H1 (cell line): ENCODE results near the gene HLA-DMB. TPM values are rescaled to one million over a fixed set of nuclear protein-coding genes. Genes with fewer than 3 reads are reported as not detected.
A peak's percentile ranks its signal among the peaks of the same experiment; 100 is the strongest.

Experiments used
- CTCF ChIA-PET: fragments of 300-600 bp; sonication (Branson Sonifier 250); formaldehyde crosslinking; loops from one replicate; lab custom pipeline; 2021; ENCODE audit not compliant: partially characterized antibody; lab: Charles Lee
- POLR2A ChIA-PET: fragments of 300-600 bp; sonication (Branson Sonifier 250); formaldehyde crosslinking; loops from one replicate; lab custom pipeline; 2021; ENCODE audit warnings: inconsistent platforms; ENCODE audit not compliant: partially characterized antibody; lab: Charles Lee
- DNase-seq, 2 experiments: peaks; one replicate each; pipeline versions ENCODE4 v3.0.0 to v3.0.0-alpha.2; 2010 to 2022; ENCODE audit warnings: low spot score in 2 of 2, low read depth in 1 of 2, mixed read lengths in 1 of 2
- FAIRE-seq: peaks from 2 replicates; lab custom pipeline; 2011; peaks lifted over from hg19 to GRCh38; lab: Jason Lieb, UNC
- H2AFZ ChIP-seq: 2 replicates; pipeline ENCODE4 v1.8.1; 2012; ENCODE audit warnings: low read length, inconsistent platforms
- H2AK5ac ChIP-seq: 2 replicates; pipeline ENCODE4 v1.6.1; 2013; ENCODE audit warnings: low read depth, low read length
- H2BK120ac ChIP-seq: replicated peaks from 2 replicates; pipeline ENCODE3; 2013; ENCODE audit warnings: low read depth, low read length, inconsistent platforms
- H2BK12ac ChIP-seq: 2 replicates; pipeline ENCODE4 v1.6.1; 2013; ENCODE audit warnings: low read depth, low read length
- H2BK15ac ChIP-seq: 2 replicates; pipeline ENCODE4 v1.6.1; 2013; ENCODE audit warnings: low read length
- H2BK20ac ChIP-seq: 2 replicates; pipeline ENCODE4 v1.6.1; 2013; ENCODE audit warnings: low read length
- H2BK5ac ChIP-seq: 2 replicates; pipeline ENCODE4 v1.6.1; 2013; ENCODE audit warnings: low read depth, low read length
- H3K14ac ChIP-seq: 2 replicates; pipeline ENCODE4 v1.6.1; 2013; ENCODE audit warnings: inconsistent platforms; ENCODE audit not compliant: insufficient read length
- H3K18ac ChIP-seq: 2 replicates; pipeline ENCODE4 v1.6.1; 2013; ENCODE audit warnings: low read length; ENCODE audit errors: extremely low read depth
- H3K23ac ChIP-seq: 2 replicates; pipeline ENCODE4 v1.6.1; 2013; ENCODE audit warnings: inconsistent platforms; ENCODE audit not compliant: insufficient read length
- H3K23me2 ChIP-seq: 2 replicates; pipeline ENCODE4 v1.6.1; 2013; ENCODE audit warnings: low read depth, low read length
- H3K27ac ChIP-seq: 2 replicates; pipeline ENCODE4 v1.6.1; 2011; ENCODE audit warnings: low read depth, low read length, inconsistent platforms
- H3K27me3 ChIP-seq, 4 experiments: replicated peaks in 1 of 4; 1 replicate in 1 of 4; 2 replicates in 3 of 4; pipeline versions ENCODE4 v1.6.1 to v1.8.1; 2011 to 2013; ENCODE audit warnings: low read length in 3 of 4, mild to moderate bottlenecking in 3 of 4, inconsistent platforms in 2 of 4, mixed read lengths in 2 of 4, moderate library complexity in 1 of 4; ENCODE audit not compliant: control insufficient read depth in 3 of 4, insufficient read depth in 3 of 4; ENCODE audit errors: extremely low read depth in 1 of 4
- H3K36me3 ChIP-seq, 4 experiments: 2 replicates each; pipeline versions ENCODE4 v1.6.1 to v1.8.1; 2011 to 2013; ENCODE audit warnings: mild to moderate bottlenecking in 4 of 4, low read length in 3 of 4, moderate library complexity in 2 of 4, control low read depth in 1 of 4, inconsistent platforms in 1 of 4; ENCODE audit not compliant: insufficient read depth in 4 of 4, control insufficient read depth in 2 of 4
- H3K4ac ChIP-seq: replicated peaks from 2 replicates; pipeline ENCODE3; 2013; ENCODE audit warnings: low read length, low read depth, mixed read lengths, inconsistent platforms; ENCODE audit not compliant: insufficient read length
- H3K4me1 ChIP-seq, 4 experiments: replicated peaks in 1 of 4; 1 replicate in 1 of 4; 2 replicates in 3 of 4; pipeline versions ENCODE4 v1.6.1 to v1.8.1; 2011 to 2013; ENCODE audit warnings: low read length in 3 of 4, inconsistent platforms in 2 of 4, mixed read lengths in 1 of 4; ENCODE audit not compliant: insufficient read depth in 4 of 4, control insufficient read depth in 3 of 4
- H3K4me2 ChIP-seq, 2 experiments: 2 replicates each; pipeline versions ENCODE4 v1.6.1 to v1.8.1; 2011 to 2013; ENCODE audit warnings: low read depth in 2 of 2, low read length in 2 of 2, control low read depth in 1 of 2, inconsistent platforms in 1 of 2, mild to moderate bottlenecking in 1 of 2; ENCODE audit not compliant: insufficient read depth in 1 of 2
- H3K4me3 ChIP-seq, 4 experiments: fragments of 200-600, 300-600 bp in 1 of 4; sonication (generic), shearing (Covaris generic), sonication (Bioruptor Twin) in 1 of 4; 2 replicates each; pipeline versions ENCODE4 v1.5.1 to v1.8.1; 2011 to 2016; ENCODE audit warnings: low read length in 4 of 4, low read depth in 3 of 4, control low read depth in 2 of 4, inconsistent platforms in 2 of 4, mild to moderate bottlenecking in 2 of 4, mixed read lengths in 1 of 4, moderate library complexity in 1 of 4; ENCODE audit not compliant: insufficient read depth in 2 of 4; ENCODE audit errors: extremely low read depth in 1 of 4
- H3K56ac ChIP-seq: replicated peaks from 2 replicates; pipeline ENCODE3; 2013; ENCODE audit warnings: low read depth, mild to moderate bottlenecking, mixed read lengths, low read length, inconsistent platforms; ENCODE audit not compliant: insufficient read length
- H3K79me1 ChIP-seq: 2 replicates; pipeline ENCODE4 v1.6.1; 2013; ENCODE audit warnings: low read depth, low read length, control low read depth
- H3K79me2 ChIP-seq, 2 experiments: 2 replicates each; pipeline versions ENCODE4 v1.6.1 to v1.8.1; 2012 to 2013; ENCODE audit warnings: low read length in 2 of 2, mild to moderate bottlenecking in 2 of 2, inconsistent platforms in 1 of 2; ENCODE audit not compliant: insufficient read depth in 2 of 2, control insufficient read depth in 1 of 2
- H3K9ac ChIP-seq, 4 experiments: replicated peaks in 1 of 4; 1 replicate in 1 of 4; 2 replicates in 3 of 4; pipeline versions ENCODE4 v1.6.1 to v1.8.1; 2011 to 2013; ENCODE audit warnings: low read depth in 3 of 4, low read length in 3 of 4, control low read depth in 2 of 4, mild to moderate bottlenecking in 2 of 4, moderate library complexity in 2 of 4, inconsistent platforms in 1 of 4; ENCODE audit errors: extremely low read depth in 1 of 4
- H3K9me3 ChIP-seq, 2 experiments: 2 replicates each; pipeline versions ENCODE4 v1.6.1 to v1.8.1; 2012 to 2013; ENCODE audit warnings: mild to moderate bottlenecking in 2 of 2, moderate library complexity in 2 of 2, control low read depth in 1 of 2, inconsistent platforms in 1 of 2, low read depth in 1 of 2, low read length in 1 of 2, mixed read lengths in 1 of 2; ENCODE audit not compliant: insufficient read depth in 2 of 2
- H4K20me1 ChIP-seq, 2 experiments: replicated peaks in 1 of 2; 2 replicates each; pipeline versions ENCODE3 to v1.8.1; 2011 to 2013; ENCODE audit warnings: inconsistent platforms in 2 of 2, low read length in 2 of 2, mild to moderate bottlenecking in 1 of 2; ENCODE audit not compliant: insufficient read depth in 2 of 2, control insufficient read depth in 1 of 2
- H4K5ac ChIP-seq: 2 replicates; pipeline ENCODE4 v1.6.1; 2013; ENCODE audit warnings: low read length, low read depth, mixed read lengths, inconsistent platforms; ENCODE audit not compliant: insufficient read length
- H4K8ac ChIP-seq: 2 replicates; pipeline ENCODE4 v1.8.0; 2013; ENCODE audit warnings: mild to moderate bottlenecking, moderate library complexity, low read length, inconsistent platforms; ENCODE audit not compliant: insufficient read depth; ENCODE audit errors: extremely low read depth
- H4K91ac ChIP-seq: replicated peaks from 2 replicates; pipeline ENCODE3; 2013; ENCODE audit warnings: low read length, mixed read lengths, inconsistent platforms; ENCODE audit not compliant: insufficient read length
- CEBPB ChIP-seq: IDR thresholded peaks from 2 replicates; pipeline ENCODE4 v1.6.1; 2012; ENCODE audit warnings: low read depth, low read length
- EP300 ChIP-seq, 2 experiments: IDR thresholded peaks; 1 replicate in 1 of 2; 2 replicates in 1 of 2; pipeline ENCODE4 v1.6.1; 2011 to 2012; ENCODE audit warnings: low read depth in 2 of 2, low read length in 2 of 2, mild to moderate bottlenecking in 2 of 2, borderline replicate concordance in 1 of 2, inconsistent platforms in 1 of 2, moderate library complexity in 1 of 2
- POLR2AphosphoS5 ChIP-seq: IDR thresholded peaks from 2 replicates; pipeline ENCODE4 v1.6.1; 2011; ENCODE audit warnings: low read depth, low read length
- POU5F1 ChIP-seq: IDR thresholded peaks from 2 replicates; pipeline ENCODE4 v1.6.1; 2011; ENCODE audit warnings: low read depth, mild to moderate bottlenecking, low read length, moderate library complexity
- SAP30 ChIP-seq: fragments of 300-600 bp; sonication (generic); IDR thresholded peaks from 2 replicates; pipeline ENCODE4 v1.7.1; 2012; ENCODE audit warnings: low read length, moderate library complexity, mild to moderate bottlenecking, inconsistent platforms; ENCODE audit not compliant: insufficient read depth, insufficient replicate concordance
- SP1 ChIP-seq: IDR thresholded peaks from 2 replicates; pipeline ENCODE4 v1.6.1; 2011; ENCODE audit warnings: low read depth, low read length
- TBP ChIP-seq: IDR thresholded peaks from 2 replicates; pipeline ENCODE4 v1.6.1; 2011; ENCODE audit warnings: low read depth, low read length, improper control_type of control experiment
- USF2 ChIP-seq: IDR thresholded peaks from 2 replicates; pipeline ENCODE4 v1.6.1; 2011; ENCODE audit warnings: low read length, improper control_type of control experiment
- YY1 ChIP-seq: IDR thresholded peaks from 2 replicates; pipeline ENCODE4 v1.6.1; 2011; ENCODE audit warnings: low read depth, mild to moderate bottlenecking, low read length
- WGBS, 2 experiments: shearing (Covaris generic) in 1 of 2; methylation state at CpG; one replicate each; pipeline versions ENCODE4 v1.1.6 to v1.1.7; 2013 to 2015; ENCODE audit warnings: low lambda C conversion rate in 2 of 2, mixed read lengths in 2 of 2, inconsistent platforms in 1 of 2, low coverage in 1 of 2, missing lambda C conversion rate in 1 of 2; ENCODE audit not compliant: insufficient replicate concordance in 2 of 2, insufficient coverage in 1 of 2, insufficient read length in 1 of 2; ENCODE audit errors: extremely low coverage in 1 of 2, missing lambda C conversion rate in 1 of 2; 5-methylcytosine and 5-hydroxymethylcytosine counted together
- polyA plus RNA-seq, 7 experiments: library from polyadenylated mRNA; depleted of rRNA in 3 of 7; stranded (reverse) in 5 of 7; unstranded in 2 of 7; fragments of >200 nt in 5 of 7; fragments of 200-250 nt in 2 of 7; gene quantifications; 1 replicate in 5 of 7; 2 replicates in 1 of 7; 4 replicates in 1 of 7; pipeline versions ENCODE4 v1.2.1 to v1.2.3, GENCODE V29; 2011 to 2013; ENCODE audit warnings: missing spikeins in 2 of 7, mixed read lengths in 2 of 7
- total RNA-seq: library from RNA; stranded (reverse); fragmentation: NEBNext Ultra II Directional; extraction: Animal tissue kit (Norgen Biotek cat#: 25700); gene quantifications from 2 replicates; pipeline ENCODE4 v1.2.1, GENCODE V29; 2021

The HLA-DMB gene
- total and polyA plus RNA-seq, 2 of the 8 experiments (the other 6 are each of a cell fraction or from before 2014, with no cell fraction given) = 2.7 to 4.7 TPM

- peak overlapping the region; percentile 99 for H4K5ac ChIP-seq
- H3K14ac ChIP-seq = peak overlapping the region; percentile 70
- H3K79me2 ChIP-seq = peaks cover 35 to 78% of the 10 kb centered on the region in 2 experiments
- peak overlapping the region; percentile 29; the same call in 1 of the 2 replicates for H2BK15ac ChIP-seq
- H2BK5ac ChIP-seq = peak overlapping the region; percentile 100
- H4K20me1 ChIP-seq = peaks cover 29 to 33% of the 10 kb centered on the region in 2 experiments
- H4K91ac ChIP-seq = peak overlapping the region; percentile 98
- H3K18ac ChIP-seq = peak overlapping the region; percentile 97
- peaks cover 22% of the 10 kb centered on the region for H3K23me2 ChIP-seq
- H3K27ac ChIP-seq = peak overlapping the region; percentile 99
- H3K36me3 ChIP-seq = peaks cover 15 to 36% (median 24%) of the 10 kb centered on the region in 4 experiments
- no peaks in the 10 kb centered on the region for H3K27me3 ChIP-seq
- H3K56ac ChIP-seq = peak overlapping the region; percentile 98
- peak overlapping the region; percentile 99 for H3K4ac ChIP-seq
- no peak for FAIRE-seq
- peaks cover 0 to 14% (median 7%) of the 10 kb centered on the region in 4 experiments; a peak in 5 of 7 replicates for H3K4me1 ChIP-seq
- H2BK12ac ChIP-seq = peak overlapping the region; percentile 96; the same call in 1 of the 2 replicates
- H2AK5ac ChIP-seq = peak overlapping the region; percentile 99
- ChIA-PET CTCF (interaction anchor here (0.9 to 14.6 kb wide), 7 partner anchors 12 to 778 kb away, joined by 3 to 110 read pairs (median 5); partner anchors contain the start of genes B3GALT4, GPSM3 and HLA-DMA), POLR2A (interaction anchor here (0.7 to 33.3 kb wide), 42 partner anchors 5 to 1306 kb away, joined by 3 to 1158 read pairs (median 7); partner anchors contain the start of genes B3GALT4, BRD2, GPANK1 and HLA-DMA)
- no peaks in the 10 kb centered on the region; a peak in 2 of 4 replicates for H3K9me3 ChIP-seq
- H3K79me1 ChIP-seq = no peaks in the 10 kb centered on the region
- peak overlapping the region; percentile 95 for H2BK120ac ChIP-seq
- H3K23ac ChIP-seq = no peak overlapping the region
- peak overlapping the region; percentile 90 to 99 (median 98) for H3K4me3 ChIP-seq
- peak overlapping the region; percentile 96 to 100 (median 100) for H3K9ac ChIP-seq
- H2AFZ ChIP-seq = no peak overlapping the region
- peak overlapping the region; percentile 100 for H4K8ac ChIP-seq
- H3K4me2 ChIP-seq = peak overlapping the region; percentile 75 to 90
- DNase-seq = peak in 1 of 2 experiments; percentile 87
- H2BK20ac ChIP-seq = no peak overlapping the region
- WGBS, 2 experiments = 1% methylated on average over 21 of the region's 43 CpGs; no CpG with 5 or more reads in 1 of the 2 experiments
- no peak for TF ChIP-seq POU5F1
- peak; percentile 82 for TF ChIP-seq POLR2AphosphoS5
- 0 out of 3 replicates have a peak, but pooled peaks of 1 of the 2 experiments have one; percentile 42 for TF ChIP-seq EP300 (IDR thresholded peaks at IDR 0.05; ENCODE audit: borderline replicate concordance in 1 of 2, low read depth in 2 of 2, low read length in 2 of 2)
- TF ChIP-seq CEBPB = no peak
- no peak for TF ChIP-seq YY1
- TF ChIP-seq TBP = peak; percentile 9; the same call in 1 of the 2 replicates
- no peak for TF ChIP-seq SP1
- TF ChIP-seq SAP30 = no peak
- TF ChIP-seq USF2 = no peak
These were observed 29.8 kb upstream of the HLA-DMB start for GRCh38 chr6:32970413-32971241.
